ENCODE measurements around the gene PPME1. TPM values are rescaled to one million over a fixed set of nuclear protein-coding genes. Genes with fewer than 3 reads are reported as not detected.

Gene PPME1
- total RNA-seq, 2 experiments from 2014 or later: 28.6 to 28.8 TPM

DNA sequence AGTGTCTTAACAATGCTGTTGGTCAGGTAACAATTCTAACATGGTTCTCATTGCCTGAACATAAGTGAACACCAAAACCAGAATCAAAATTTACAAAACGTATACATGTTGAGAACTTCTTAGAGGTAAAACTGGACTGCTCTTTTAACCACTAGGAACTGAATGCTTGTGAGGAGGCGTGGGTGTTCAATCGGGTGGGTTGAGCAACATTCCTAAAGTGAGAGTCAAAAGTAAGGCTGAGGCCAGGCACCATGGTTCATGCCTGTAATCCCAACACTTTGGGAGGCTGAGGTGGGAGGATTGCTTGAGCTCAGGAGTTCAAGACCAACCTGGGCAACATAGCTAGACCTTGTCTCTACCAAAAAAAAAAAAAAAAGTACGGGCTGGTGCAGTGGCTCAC is 11.5 kb downstream of the PPME1 start:
- Histone ChIP-seq H2AFZ (ENCODE audit: low read length) (no peak overlapping the region), H3K27ac (ENCODE audit: low read depth, low read length, poor library complexity, severe bottlenecking) (no peak overlapping the region), H4K20me1 (ENCODE audit: insufficient read depth, low read length) (no peaks in the 10 kb centered on the region), H3K4me2 (ENCODE audit: low read length) (no peak overlapping the region), H3K4me1 (ENCODE audit: insufficient read depth, low read length, poor library complexity, severe bottlenecking) (no peaks in the 10 kb centered on the region), H3K79me2 (ENCODE audit: insufficient read depth, low read depth, low read length) (peaks cover 24% of the 10 kb centered on the region; the same call in 1 of the 2 replicates), H3K9me3 (ENCODE audit: low read length) (no peaks in the 10 kb centered on the region), H3K36me3 (ENCODE audit: insufficient read depth, low read length) (0 out of 2 replicates have a peak, but pooled peaks cover 10% of the 10 kb centered on the region), H3K4me3 (ENCODE audit: low read depth, low read length, poor library complexity, severe bottlenecking) (no peak overlapping the region), H3K9me2 (ENCODE audit: insufficient read depth, low read length) (no peaks in the 10 kb centered on the region)
- POLR2A ChIA-PET: no interaction called here
- CTCF ChIA-PET (ENCODE audit: unreplicated experiment): no interaction called here
- no TSS peak for BruUV-seq (replicated peaks)
- DNase-seq (ENCODE audit: low spot score): no peak
- intact Hi-C loops (cut with micrococcal nuclease; ENCODE audit: unreplicated experiment): no loop called here
- TF ChIP-seq, protein P1, sequence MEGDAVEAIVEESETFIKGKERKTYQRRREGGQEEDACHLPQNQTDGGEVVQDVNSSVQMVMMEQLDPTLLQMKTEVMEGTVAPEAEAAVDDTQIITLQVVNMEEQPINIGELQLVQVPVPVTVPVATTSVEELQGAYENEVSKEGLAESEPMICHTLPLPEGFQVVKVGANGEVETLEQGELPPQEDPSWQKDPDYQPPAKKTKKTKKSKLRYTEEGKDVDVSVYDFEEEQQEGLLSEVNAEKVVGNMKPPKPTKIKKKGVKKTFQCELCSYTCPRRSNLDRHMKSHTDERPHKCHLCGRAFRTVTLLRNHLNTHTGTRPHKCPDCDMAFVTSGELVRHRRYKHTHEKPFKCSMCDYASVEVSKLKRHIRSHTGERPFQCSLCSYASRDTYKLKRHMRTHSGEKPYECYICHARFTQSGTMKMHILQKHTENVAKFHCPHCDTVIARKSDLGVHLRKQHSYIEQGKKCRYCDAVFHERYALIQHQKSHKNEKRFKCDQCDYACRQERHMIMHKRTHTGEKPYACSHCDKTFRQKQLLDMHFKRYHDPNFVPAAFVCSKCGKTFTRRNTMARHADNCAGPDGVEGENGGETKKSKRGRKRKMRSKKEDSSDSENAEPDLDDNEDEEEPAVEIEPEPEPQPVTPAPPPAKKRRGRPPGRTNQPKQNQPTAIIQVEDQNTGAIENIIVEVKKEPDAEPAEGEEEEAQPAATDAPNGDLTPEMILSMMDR (conservative IDR thresholded peaks at IDR 0.05; ENCODE audit: low read length): no peak
- TF ChIP-seq EZH2phosphoT487 (IDR thresholded peaks at IDR 0.05; ENCODE audit: borderline replicate concordance, low read depth, low read length): no peak

DNA sequence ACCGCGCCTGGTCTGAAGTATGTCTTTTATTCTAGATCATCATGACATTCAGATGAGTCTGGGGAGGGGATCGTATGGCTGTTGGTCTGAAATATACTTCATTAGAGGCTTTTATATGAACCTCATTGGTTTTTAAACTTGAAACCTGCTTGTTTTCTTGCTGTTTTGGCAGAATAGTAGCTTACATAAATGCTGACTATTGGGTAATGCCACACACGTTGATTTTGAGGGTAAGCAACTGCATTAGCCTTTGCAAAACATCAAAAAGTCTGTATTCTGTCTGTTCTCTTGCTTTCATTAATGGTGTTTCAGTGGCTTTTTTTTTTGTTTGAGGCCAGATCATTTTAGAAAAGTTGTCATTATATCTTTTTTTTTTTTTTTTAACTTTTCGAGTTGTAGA is 14.2 kb downstream of the PPME1 start:
- no peak overlapping the region for H2AFZ ChIP-seq (ENCODE audit: low read length)
- CTCF ChIA-PET (ENCODE audit: unreplicated experiment): no interaction called here
- H3K4me1 ChIP-seq (ENCODE audit: insufficient read depth, low read length, poor library complexity, severe bottlenecking): no peaks in the 10 kb centered on the region
- no peaks in the 10 kb centered on the region for H4K20me1 ChIP-seq (ENCODE audit: insufficient read depth, low read length)
- H3K79me2 ChIP-seq (ENCODE audit: insufficient read depth, low read depth, low read length): peaks cover 12% of the 10 kb centered on the region; the same call in 1 of the 2 replicates
- DNase-seq (ENCODE audit: low spot score): no peak
- H3K27ac ChIP-seq (ENCODE audit: low read depth, low read length, poor library complexity, severe bottlenecking): no peak overlapping the region
- BruUV-seq (replicated peaks): no TSS peak
- H3K4me3 ChIP-seq (ENCODE audit: low read depth, low read length, poor library complexity, severe bottlenecking): no peak overlapping the region
- H3K9me3 ChIP-seq (ENCODE audit: low read length): peaks cover 2% of the 10 kb centered on the region; the same call in 1 of the 2 replicates
- POLR2A ChIA-PET: interaction anchor here (2.2 kb wide), 1 partner anchor 14 kb away, joined by 10 read pairs; the partner anchor contains the start of genes C2CD3 and PPME1
- no peak for TF ChIP-seq EZH2phosphoT487 (IDR thresholded peaks at IDR 0.05; ENCODE audit: borderline replicate concordance, low read depth, low read length)
- TF ChIP-seq, protein P1 (conservative IDR thresholded peaks at IDR 0.05; ENCODE audit: low read length): no peak
- H3K36me3 ChIP-seq (ENCODE audit: insufficient read depth, low read length): peaks cover 16% of the 10 kb centered on the region
- intact Hi-C loops (cut with micrococcal nuclease; ENCODE audit: unreplicated experiment): no loop called here
- H3K9me2 ChIP-seq (ENCODE audit: insufficient read depth, low read length): no peaks in the 10 kb centered on the region
- H3K4me2 ChIP-seq (ENCODE audit: low read length): no peak overlapping the region

DNA sequence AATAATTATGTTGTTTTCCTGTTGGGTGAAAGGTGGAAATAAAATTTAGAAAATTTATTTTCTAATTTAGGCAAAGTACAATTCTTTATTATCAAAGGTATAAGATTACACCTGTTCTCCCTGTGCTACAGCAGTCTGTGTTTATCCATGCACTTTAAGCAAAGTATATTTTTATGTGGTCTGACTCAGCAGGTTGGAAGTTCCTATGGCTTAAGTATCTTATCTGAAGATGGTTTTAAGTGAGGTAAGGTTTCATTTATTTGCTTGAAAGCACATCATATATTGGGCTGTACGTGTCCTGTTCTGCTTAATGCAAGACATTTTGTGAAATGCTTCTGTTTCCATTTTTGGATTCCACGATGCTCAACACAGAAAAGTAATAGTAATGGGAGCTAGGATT is 14.6 kb downstream of the PPME1 start:
- Histone ChIP-seq H3K4me1 (ENCODE audit: insufficient read depth, low read length, poor library complexity, severe bottlenecking) (no peaks in the 10 kb centered on the region), H3K9me2 (ENCODE audit: insufficient read depth, low read length) (no peaks in the 10 kb centered on the region), H3K36me3 (ENCODE audit: insufficient read depth, low read length) (peaks cover 20% of the 10 kb centered on the region), H3K79me2 (ENCODE audit: insufficient read depth, low read depth, low read length) (peaks cover 10% of the 10 kb centered on the region; the same call in 1 of the 2 replicates), H3K4me2 (ENCODE audit: low read length) (no peak overlapping the region), H2AFZ (ENCODE audit: low read length) (no peak overlapping the region), H3K27ac (ENCODE audit: low read depth, low read length, poor library complexity, severe bottlenecking) (no peak overlapping the region), H3K4me3 (ENCODE audit: low read depth, low read length, poor library complexity, severe bottlenecking) (no peak overlapping the region), H3K9me3 (ENCODE audit: low read length) (peaks cover 6% of the 10 kb centered on the region; the same call in 1 of the 2 replicates), H4K20me1 (ENCODE audit: insufficient read depth, low read length) (no peaks in the 10 kb centered on the region)
- no peak for DNase-seq (ENCODE audit: low spot score)
- ChIA-PET CTCF (ENCODE audit: unreplicated experiment) (no interaction called here), POLR2A (interaction anchor here (0.7 to 1.1 kb wide), 2 partner anchors 38 to 712 kb away, joined by 3 to 5 read pairs; no protein-coding TSS in a partner anchor)
- TF ChIP-seq, protein P1 (conservative IDR thresholded peaks at IDR 0.05; ENCODE audit: low read length): no peak
- TF ChIP-seq EZH2phosphoT487 (IDR thresholded peaks at IDR 0.05; ENCODE audit: borderline replicate concordance, low read depth, low read length): no peak
- intact Hi-C loops (cut with micrococcal nuclease; ENCODE audit: unreplicated experiment): no loop called here
- no TSS peak for BruUV-seq (replicated peaks)
